ENCODE results near the gene PPP1R27. TPM values are rescaled to one million over a fixed set of nuclear protein-coding genes. Genes with fewer than 3 reads are reported as not detected.

The PPP1R27 gene
- total RNA-seq, 4 donors from 2014 or later: not detected

- Histone ChIP-seq H3K27me3 (no peaks in the 10 kb centered on the region), H3K4me3 (peak overlapping the region in 1 of 4 donors; percentile 74), H3K9me3 (no peaks in the 10 kb centered on the region), H3K36me3 (no peaks in the 10 kb centered on the region), H3K27ac (no peak overlapping the region), H3K4me1 (peaks cover 0 to 23% (median 14%) of the 10 kb centered on the region in 4 donors)
- TF ChIP-seq CTCF (IDR thresholded peaks at IDR 0.05): no peak
- TF ChIP-seq POLR2A (IDR thresholded peaks at IDR 0.05): no peak
- DNase-seq: no peak
Measured at GRCh38 chr17:81831563-81831956, 3.3 kb downstream of the PPP1R27 start.

DNA sequence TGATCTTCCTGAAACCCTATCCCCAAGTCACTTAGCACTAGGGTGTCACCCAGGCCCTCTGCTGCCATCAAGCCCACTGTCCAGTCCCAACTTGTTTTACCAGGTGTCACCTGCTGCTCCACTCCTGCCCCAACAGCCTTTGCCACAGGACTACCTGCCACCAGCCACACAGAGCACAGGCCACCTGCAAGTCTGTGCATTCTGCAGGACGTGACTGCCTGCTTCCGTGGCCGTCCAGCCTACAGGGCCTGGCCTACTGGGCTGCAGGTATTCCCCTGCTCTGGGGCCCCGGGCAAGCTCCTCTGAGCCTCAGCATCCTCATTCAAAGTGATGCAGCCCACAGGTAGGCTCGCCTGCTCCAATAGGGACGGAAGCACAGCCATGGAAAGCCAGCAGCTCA is 5.0 kb downstream of the PPP1R27 start:
- TF ChIP-seq POLR2A (IDR thresholded peaks at IDR 0.05): no peak
- no peak for TF ChIP-seq CTCF (IDR thresholded peaks at IDR 0.05)
- H3K36me3 ChIP-seq: no peaks in the 10 kb centered on the region
- no peaks in the 10 kb centered on the region for H3K27me3 ChIP-seq
- peaks cover 0 to 23% (median 14%) of the 10 kb centered on the region in 4 donors for H3K4me1 ChIP-seq
- H3K9me3 ChIP-seq: no peaks in the 10 kb centered on the region
- H3K4me3 ChIP-seq: no peak overlapping the region
- no peak overlapping the region for H3K27ac ChIP-seq
- no peak for DNase-seq

DNA sequence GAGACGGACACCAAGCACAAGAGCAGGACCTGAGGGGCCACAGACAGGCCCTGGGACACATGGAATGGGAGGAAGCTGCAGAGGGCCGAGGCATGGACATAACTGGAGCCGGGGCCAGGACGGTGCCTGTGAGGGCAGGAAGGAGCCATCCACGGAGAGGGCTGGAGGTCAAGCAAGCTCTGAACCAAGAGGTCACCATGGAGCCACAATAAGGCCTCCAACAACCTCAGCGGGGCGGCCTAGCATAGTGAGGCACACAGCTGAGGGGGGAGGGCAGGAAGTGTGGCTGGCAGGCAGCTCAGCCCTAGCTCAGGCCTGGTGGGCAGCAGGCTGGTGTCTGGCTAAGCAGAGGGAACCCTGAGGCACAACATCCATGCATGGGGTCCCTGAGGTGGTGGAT is 6.2 kb downstream of the PPP1R27 start:
- DNase-seq: no peak
- no peak overlapping the region for H3K27ac ChIP-seq
- no peak for TF ChIP-seq POLR2A (IDR thresholded peaks at IDR 0.05)
- no peak for TF ChIP-seq CTCF (IDR thresholded peaks at IDR 0.05)
- peaks cover 0 to 18% (median 12%) of the 10 kb centered on the region in 4 donors for H3K4me1 ChIP-seq
- no peaks in the 10 kb centered on the region for H3K9me3 ChIP-seq
- no peaks in the 10 kb centered on the region for H3K36me3 ChIP-seq
- H3K4me3 ChIP-seq: no peak overlapping the region
- H3K27me3 ChIP-seq: no peaks in the 10 kb centered on the region

- H3K4me1 ChIP-seq: peaks cover 0 to 15% (median 8%) of the 10 kb centered on the region in 4 donors
- H3K27me3 ChIP-seq: no peaks in the 10 kb centered on the region
- no peak overlapping the region for H3K27ac ChIP-seq
- H3K4me3 ChIP-seq: no peak overlapping the region
- no peaks in the 10 kb centered on the region for H3K9me3 ChIP-seq
- peaks cover 0 to 7% (median 0%) of the 10 kb centered on the region in 3 donors for H3K36me3 ChIP-seq
- TF ChIP-seq CTCF (IDR thresholded peaks at IDR 0.05): no peak
- no peak for TF ChIP-seq POLR2A (IDR thresholded peaks at IDR 0.05)
- no peak for DNase-seq
Measured at GRCh38 chr17:81825841-81826466, 8.9 kb downstream of the PPP1R27 start.

- Histone ChIP-seq H3K36me3 (peaks cover 0 to 7% (median 0%) of the 10 kb centered on the region in 3 donors), H3K4me1 (peaks cover 0 to 15% (median 8%) of the 10 kb centered on the region in 4 donors), H3K9me3 (no peaks in the 10 kb centered on the region), H3K27me3 (no peaks in the 10 kb centered on the region), H3K27ac (no peak overlapping the region), H3K4me3 (no peak overlapping the region)
- TF ChIP-seq POLR2A (IDR thresholded peaks at IDR 0.05) (no peak), CTCF (IDR thresholded peaks at IDR 0.05) (no peak)
- DNase-seq: no peak
Measured at GRCh38 chr17:81824595-81824994, 10.3 kb downstream of the PPP1R27 start.
